Measurements from ENCODE around the gene TEX14.

DNA sequence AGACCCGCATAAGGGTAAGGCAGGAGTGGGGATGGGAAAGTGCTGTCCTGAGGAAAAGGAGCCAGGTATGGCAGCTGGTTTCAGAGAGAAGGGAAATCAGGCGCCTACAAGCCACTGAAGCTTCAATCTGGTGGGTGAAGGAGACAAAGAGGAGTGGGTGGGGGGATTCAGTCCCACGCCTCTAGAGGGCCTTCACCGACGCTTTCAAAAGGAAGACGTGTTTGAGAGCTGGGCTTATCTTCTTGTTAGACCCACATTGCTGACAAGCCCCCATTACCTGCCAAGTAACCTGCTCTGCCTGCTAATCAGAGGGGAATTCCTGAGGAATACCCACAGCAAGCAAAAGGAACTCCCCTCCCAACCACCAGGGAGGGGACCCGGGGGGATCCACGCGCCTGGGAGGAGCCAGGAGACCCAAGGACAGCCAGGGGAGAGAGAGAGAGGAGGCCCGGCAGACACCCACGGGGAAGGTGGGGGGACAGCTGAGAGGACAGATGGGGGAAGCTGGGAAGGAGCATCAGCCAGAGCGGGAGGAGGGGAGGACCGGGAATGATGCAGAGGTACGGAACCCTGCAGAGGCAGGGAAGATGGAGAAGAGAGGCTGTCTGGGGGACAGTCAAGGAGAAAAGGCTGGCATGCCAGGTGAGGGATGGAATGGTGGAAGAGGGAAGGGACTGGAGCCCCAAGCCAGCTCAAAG, 178.4 kb downstream of the TEX14 start:
- TF ChIP-seq, protein P1, sequence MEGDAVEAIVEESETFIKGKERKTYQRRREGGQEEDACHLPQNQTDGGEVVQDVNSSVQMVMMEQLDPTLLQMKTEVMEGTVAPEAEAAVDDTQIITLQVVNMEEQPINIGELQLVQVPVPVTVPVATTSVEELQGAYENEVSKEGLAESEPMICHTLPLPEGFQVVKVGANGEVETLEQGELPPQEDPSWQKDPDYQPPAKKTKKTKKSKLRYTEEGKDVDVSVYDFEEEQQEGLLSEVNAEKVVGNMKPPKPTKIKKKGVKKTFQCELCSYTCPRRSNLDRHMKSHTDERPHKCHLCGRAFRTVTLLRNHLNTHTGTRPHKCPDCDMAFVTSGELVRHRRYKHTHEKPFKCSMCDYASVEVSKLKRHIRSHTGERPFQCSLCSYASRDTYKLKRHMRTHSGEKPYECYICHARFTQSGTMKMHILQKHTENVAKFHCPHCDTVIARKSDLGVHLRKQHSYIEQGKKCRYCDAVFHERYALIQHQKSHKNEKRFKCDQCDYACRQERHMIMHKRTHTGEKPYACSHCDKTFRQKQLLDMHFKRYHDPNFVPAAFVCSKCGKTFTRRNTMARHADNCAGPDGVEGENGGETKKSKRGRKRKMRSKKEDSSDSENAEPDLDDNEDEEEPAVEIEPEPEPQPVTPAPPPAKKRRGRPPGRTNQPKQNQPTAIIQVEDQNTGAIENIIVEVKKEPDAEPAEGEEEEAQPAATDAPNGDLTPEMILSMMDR (IDR thresholded peaks at IDR 0.05) = no peak
- no peak for TF ChIP-seq POLR2A (IDR thresholded peaks at IDR 0.05)
